Endothelial cell (in vitro differentiated cells): ENCODE results near the gene MTF1. TPM values are rescaled to one million over a fixed set of nuclear protein-coding genes. Genes with fewer than 3 reads are reported as not detected.

Source experiments
- DNase-seq: peaks from one replicate; pipeline ENCODE4 v3.0.0; 2021; ENCODE audit warnings: low spot score
- H3K27ac Mint-ChIP-seq: one replicate; pipeline ENCODE4 v1.8.0; 2021; ENCODE audit warnings: mixed read lengths, inconsistent platforms; ENCODE audit not compliant: unreplicated experiment
- H3K27me3 Mint-ChIP-seq: one replicate; pipeline ENCODE4 v1.8.0; 2021; ENCODE audit warnings: mild to moderate bottlenecking, moderate library complexity, mixed read lengths, inconsistent platforms; ENCODE audit not compliant: unreplicated experiment
- H3K36me3 Mint-ChIP-seq: one replicate; pipeline ENCODE4 v1.8.0; 2021; ENCODE audit warnings: mild to moderate bottlenecking, low read depth, mixed read lengths, inconsistent platforms; ENCODE audit not compliant: unreplicated experiment
- H3K4me1 Mint-ChIP-seq: one replicate; pipeline ENCODE4 v1.8.0; 2021; ENCODE audit warnings: mild to moderate bottlenecking, mixed read lengths, inconsistent platforms; ENCODE audit not compliant: unreplicated experiment
- H3K4me3 Mint-ChIP-seq: one replicate; pipeline ENCODE4 v1.8.0; 2021; ENCODE audit warnings: mild to moderate bottlenecking, mixed read lengths, inconsistent platforms; ENCODE audit not compliant: unreplicated experiment
- H3K9me3 Mint-ChIP-seq: one replicate; pipeline ENCODE4 v1.8.0; 2021; ENCODE audit warnings: mixed read lengths, inconsistent platforms; ENCODE audit not compliant: unreplicated experiment
- CTCF ChIP-seq: fragments of 200-600 bp; sonication (generic); IDR thresholded peaks from one replicate; pipeline ENCODE4 v1.5.0; 2021; ENCODE audit warnings: antibody characterized with exemption; ENCODE audit not compliant: unreplicated experiment
- total RNA-seq: library from RNA; stranded (reverse); fragmentation: NEBNext Ultra II Directional; extraction: Animal tissue kit (Norgen Biotek cat#: 25700); gene quantifications from one replicate; pipeline ENCODE4 v1.2.1, GENCODE V29; 2021; ENCODE audit not compliant: unreplicated experiment

The MTF1 gene
- total RNA-seq, 1 donor from 2014 or later, result 10.1 TPM

GRCh38 chr1:37868466-37868865 is 9.1 kb upstream of the MTF1 start:
- Mint-ChIP-seq H3K4me1 (no peaks in the 10 kb centered on the region), H3K4me3 (no peak overlapping the region), H3K36me3 (peaks cover 21% of the 10 kb centered on the region), H3K9me3 (no peaks in the 10 kb centered on the region), H3K27ac (no peak overlapping the region), H3K27me3 (no peaks in the 10 kb centered on the region)
- TF ChIP-seq CTCF, result no peak
- DNase-seq, result no peak

- DNase-seq, result no peak
- no peak overlapping the region for H3K4me3 Mint-ChIP-seq
- peaks cover 21% of the 10 kb centered on the region for H3K36me3 Mint-ChIP-seq
These were observed 8.4 kb upstream of the MTF1 start for GRCh38 chr1:37867784-37868183.

GRCh38 chr1:37866491-37866890 is 7.1 kb upstream of the MTF1 start:
- Mint-ChIP-seq H3K27me3 (no peaks in the 10 kb centered on the region), H3K4me1 (no peaks in the 10 kb centered on the region), H3K9me3 (no peaks in the 10 kb centered on the region), H3K36me3 (peaks cover 23% of the 10 kb centered on the region), H3K27ac (no peak overlapping the region), H3K4me3 (peak overlapping the region; percentile 39)
- DNase-seq, result no peak
- no peak for TF ChIP-seq CTCF

More at GRCh38 chr1:37867784-37868183, 8.4 kb upstream of the MTF1 start:
- no peaks in the 10 kb centered on the region for H3K4me1 Mint-ChIP-seq
- no peak for TF ChIP-seq CTCF
- no peaks in the 10 kb centered on the region for H3K27me3 Mint-ChIP-seq
- no peak overlapping the region for H3K27ac Mint-ChIP-seq
- no peaks in the 10 kb centered on the region for H3K9me3 Mint-ChIP-seq

- no peaks in the 10 kb centered on the region for H3K27me3 Mint-ChIP-seq
- no peaks in the 10 kb centered on the region for H3K9me3 Mint-ChIP-seq
- no peak for DNase-seq
- H3K4me1 Mint-ChIP-seq, result no peaks in the 10 kb centered on the region
- no peak overlapping the region for H3K27ac Mint-ChIP-seq
- H3K4me3 Mint-ChIP-seq, result peak overlapping the region; percentile 21
- TF ChIP-seq CTCF, result no peak
- peaks cover 23% of the 10 kb centered on the region for H3K36me3 Mint-ChIP-seq
These were observed 6.1 kb upstream of the MTF1 start for GRCh38 chr1:37865348-37866120.

- Mint-ChIP-seq H3K9me3 (no peaks in the 10 kb centered on the region), H3K36me3 (peaks cover 24% of the 10 kb centered on the region), H3K4me1 (peaks cover 9% of the 10 kb centered on the region), H3K4me3 (no peak overlapping the region), H3K27me3 (peaks cover 5% of the 10 kb centered on the region), H3K27ac (no peak overlapping the region)
- DNase-seq, result no peak
- TF ChIP-seq CTCF, result no peak
These were observed 2.9 kb upstream of the MTF1 start for GRCh38 chr1:37862330-37862729.
